Activated naive CD4-positive, alpha-beta T cell (primary cell): ENCODE results near the gene EID2B.

Experiments
- DNase-seq, 4 experiments: peaks; one replicate each; lab custom pipeline; 2025; lab: John Stamatoyannopoulos, UW

Gene EID2B

GRCh38 chr19:39531834-39532232 is 819 bp downstream of the EID2B start:
- no peak for DNase-seq

DNA sequence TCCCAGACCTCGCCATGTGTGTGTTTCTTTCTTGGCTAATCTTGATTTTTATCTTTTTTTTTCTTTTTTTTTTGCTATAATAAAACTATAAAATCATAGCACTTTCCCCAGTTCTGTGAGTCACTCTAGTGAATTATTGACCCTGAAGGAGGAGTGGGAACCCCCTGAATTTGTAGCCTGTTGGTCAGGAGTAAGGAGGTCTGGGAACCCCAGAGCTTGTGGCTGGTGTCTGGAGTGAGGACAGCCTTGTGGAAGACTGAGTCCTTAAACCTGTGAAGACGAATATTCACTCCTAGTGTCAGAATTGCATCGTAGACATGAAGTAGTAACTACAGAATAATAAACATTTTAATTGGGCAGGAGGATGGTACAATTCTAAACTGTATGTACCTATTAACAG is 7.4 kb downstream of the EID2B start:
- no peak for DNase-seq

DNA sequence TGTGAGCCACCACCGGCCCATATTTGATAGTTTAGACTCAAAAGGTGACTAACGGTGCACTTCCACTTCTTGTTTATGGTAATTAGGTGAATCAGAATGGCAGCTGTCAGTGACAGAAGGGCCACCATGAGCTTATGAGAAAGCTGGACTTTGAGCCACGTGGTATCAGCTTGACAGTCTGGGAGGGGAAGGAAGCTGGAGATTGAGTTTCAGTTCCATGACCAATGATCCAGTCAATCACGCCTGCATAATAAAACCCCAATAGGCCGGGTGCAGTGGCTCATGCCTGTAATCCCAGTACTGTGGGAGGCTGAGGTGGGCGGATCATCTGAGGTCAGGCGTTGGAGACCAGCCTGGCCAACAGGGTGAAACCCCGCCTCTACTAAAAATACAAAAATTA is 8.2 kb downstream of the EID2B start:
- DNase-seq, result no peak

- DNase-seq, result no peak
Measured at GRCh38 chr19:39520541-39521484, 11.8 kb downstream of the EID2B start.

DNA sequence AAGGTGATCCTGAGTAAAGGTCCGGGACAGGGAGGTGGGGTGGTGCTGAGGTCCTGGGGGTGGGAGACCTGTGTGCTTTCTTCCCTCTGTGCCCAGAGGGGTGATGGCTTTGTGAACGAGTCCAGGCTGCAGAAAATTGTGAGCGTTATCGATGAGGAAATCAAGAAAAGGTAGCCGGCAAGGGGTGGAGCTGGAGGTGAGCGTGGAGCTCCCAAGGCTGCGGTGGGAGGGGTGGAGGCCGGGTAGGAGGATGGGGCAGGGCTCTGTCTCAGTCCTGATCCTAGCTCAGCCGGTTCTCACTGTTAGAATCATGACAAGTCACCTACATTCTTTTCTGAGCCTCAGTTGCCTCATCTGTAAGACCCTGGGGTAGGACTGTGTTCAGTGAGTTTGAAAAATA is 13.7 kb downstream of the EID2B start:
- DNase-seq, result no peak

GRCh38 chr19:39518458-39518857 is 14.2 kb downstream of the EID2B start:
- no peak for DNase-seq

GRCh38 chr19:39517432-39517831 is 15.2 kb downstream of the EID2B start:
- no peak for DNase-seq

DNA sequence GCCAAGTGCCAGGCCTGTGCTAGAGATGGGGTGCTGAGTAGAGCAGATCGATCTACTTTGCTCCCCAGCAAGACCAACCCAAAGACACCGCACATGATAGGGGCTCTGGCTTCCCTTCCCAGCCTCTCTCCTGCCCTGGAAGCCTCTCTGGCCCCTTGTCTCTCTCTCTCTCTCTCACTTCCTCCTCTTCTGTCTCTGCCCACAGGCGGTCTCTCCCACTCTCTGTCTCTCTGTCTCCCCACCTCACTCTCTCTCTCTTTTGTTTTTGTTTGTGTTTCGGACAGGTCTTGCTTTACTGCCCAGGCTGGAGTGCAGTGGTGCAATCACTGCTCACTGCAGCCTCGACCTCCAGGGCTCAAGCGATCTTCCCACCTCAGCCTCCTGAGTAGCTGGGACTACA is 16.4 kb downstream of the EID2B start:
- no peak for DNase-seq

DNA sequence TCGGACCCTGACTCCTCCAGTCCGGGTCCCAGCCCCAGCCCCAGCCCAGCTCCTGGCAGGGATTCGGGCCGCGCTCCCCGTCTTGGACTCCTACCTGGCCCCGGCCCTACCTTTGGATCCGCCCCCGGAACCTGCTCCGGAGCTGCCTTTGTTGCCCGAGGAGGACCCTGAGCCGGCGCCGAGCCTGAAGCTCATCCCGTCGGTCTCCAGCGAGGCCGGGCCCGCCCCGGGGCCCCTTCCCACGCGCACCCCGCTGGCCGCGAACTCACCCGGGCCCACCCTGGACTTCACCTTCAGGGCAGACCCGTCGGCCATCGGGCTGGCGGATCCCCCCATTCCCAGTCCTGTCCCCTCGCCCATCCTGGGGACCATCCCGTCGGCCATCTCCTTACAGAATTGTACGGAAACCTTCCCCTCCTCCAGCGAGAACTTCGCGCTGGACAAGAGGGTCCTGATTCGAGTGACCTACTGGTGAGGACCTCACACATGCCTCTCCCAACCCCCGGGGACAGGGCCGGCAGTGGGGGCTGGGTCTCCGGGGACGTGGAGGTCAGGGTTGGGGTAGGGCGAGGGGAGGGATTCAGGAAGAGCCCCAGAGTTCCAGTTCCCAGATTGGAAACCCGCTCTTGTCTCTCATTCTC is 17.0 kb downstream of the EID2B start:
- DNase-seq, result peak in 1 of 4 experiments; percentile 9

GRCh38 chr19:39514840-39515550 is 17.7 kb downstream of the EID2B start, which contains the start of gene SELENOV:
TSS of gene SELENOV (plus strand) at chr19:39515139. CDS start at chr19:39515213, 74 bp downstream.
- peak in 1 of 4 experiments; percentile 21 for DNase-seq

- DNase-seq, result no peak
Measured at GRCh38 chr19:39512988-39513387, 19.7 kb downstream of the EID2B start.

- no peak for DNase-seq
Measured at GRCh38 chr19:39509233-39509632, 23.4 kb downstream of the EID2B start.

GRCh38 chr19:39508629-39509028 is 24.0 kb downstream of the EID2B start:
- no peak for DNase-seq

- no peak for DNase-seq
Measured at GRCh38 chr19:39507715-39508364, 24.8 kb downstream of the EID2B start.

DNA sequence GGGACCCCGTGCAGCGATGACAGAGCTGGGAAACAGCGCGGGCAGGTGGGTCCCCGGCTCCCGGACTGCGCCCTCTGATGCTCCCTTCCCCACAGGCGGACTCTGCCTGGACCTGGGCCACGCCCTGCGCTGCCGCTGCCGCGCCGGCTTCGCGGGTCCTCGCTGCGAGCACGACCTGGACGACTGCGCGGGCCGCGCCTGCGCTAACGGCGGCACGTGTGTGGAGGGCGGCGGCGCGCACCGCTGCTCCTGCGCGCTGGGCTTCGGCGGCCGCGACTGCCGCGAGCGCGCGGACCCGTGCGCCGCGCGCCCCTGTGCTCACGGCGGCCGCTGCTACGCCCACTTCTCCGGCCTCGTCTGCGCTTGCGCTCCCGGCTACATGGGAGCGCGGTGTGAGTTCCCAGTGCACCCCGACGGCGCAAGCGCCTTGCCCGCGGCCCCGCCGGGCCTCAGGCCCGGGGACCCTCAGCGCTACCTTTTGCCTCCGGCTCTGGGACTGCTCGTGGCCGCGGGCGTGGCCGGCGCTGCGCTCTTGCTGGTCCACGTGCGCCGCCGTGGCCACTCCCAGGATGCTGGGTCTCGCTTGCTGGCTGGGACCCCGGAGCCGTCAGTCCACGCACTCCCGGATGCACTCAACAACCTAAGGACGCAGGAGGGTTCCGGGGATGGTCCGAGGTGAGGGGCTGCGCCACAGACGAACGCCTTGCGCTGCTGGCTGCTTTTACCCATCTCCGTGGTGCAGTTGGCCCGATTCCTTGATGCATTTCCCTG is 25.5 kb downstream of the EID2B start:
- peak in 1 of 4 experiments; percentile 26 for DNase-seq

DNA sequence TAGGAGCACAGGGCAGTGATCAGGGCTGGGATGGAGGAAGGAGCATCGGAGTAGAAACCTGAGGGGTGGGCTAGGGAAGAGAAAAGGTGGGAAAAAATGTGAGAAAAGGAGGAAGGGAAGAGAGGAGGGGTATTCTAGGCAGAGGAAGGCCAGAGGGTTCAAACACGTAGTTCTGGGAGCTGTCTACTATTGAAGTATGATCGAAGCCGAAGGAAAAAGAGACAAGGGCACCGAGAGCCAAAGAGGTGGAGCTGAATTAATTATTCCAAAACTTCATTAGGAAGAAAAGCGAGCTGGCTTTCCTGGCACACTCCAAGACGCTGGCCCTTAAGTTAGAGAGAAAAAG is 26.1 kb downstream of the EID2B start:
- DNase-seq, result no peak

GRCh38 chr19:39502640-39503417 is 29.8 kb downstream of the EID2B start:
- DNase-seq, result peak; percentile 30 to 74 (median 54)

DNA sequence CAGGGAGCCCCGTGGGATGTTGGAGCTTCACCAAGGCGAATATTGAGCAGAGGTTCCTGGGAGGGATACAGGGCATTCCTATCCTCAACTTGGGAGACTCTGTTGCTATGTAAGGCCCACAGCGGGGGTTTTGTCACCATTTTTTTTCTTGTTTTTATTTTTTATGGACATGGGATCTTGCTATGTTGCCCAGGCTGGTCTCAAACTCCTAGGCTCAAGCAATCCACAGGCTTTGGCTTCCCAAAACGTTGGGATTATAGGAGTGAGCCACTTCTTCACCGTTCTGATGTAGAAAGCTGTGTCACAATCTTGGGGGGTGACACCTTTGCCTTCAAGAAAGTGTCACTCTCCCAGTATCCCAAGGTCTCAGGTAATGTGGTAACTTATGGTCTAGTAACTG is 31.3 kb downstream of the EID2B start:
- no peak for DNase-seq

DNA sequence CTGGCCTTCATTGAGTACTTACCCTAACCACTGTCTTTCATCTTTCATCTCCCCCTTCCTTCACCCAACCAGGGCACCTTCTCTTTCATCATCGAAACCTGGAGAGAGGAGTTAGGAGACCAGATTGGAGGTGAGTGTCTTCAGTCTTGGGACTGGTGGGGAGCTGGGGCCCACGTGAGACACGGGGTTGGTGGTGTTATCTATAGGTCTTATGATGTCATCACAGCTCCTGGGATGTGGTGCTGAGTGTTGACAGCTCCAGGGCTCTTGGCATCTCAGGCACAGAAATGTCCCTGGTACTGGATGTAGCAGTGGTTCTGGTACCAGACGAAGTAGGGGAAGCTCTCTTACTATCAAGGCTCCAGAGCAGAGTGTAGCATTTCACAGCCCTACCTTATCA is 32.1 kb downstream of the EID2B start:
- no peak for DNase-seq

DNA sequence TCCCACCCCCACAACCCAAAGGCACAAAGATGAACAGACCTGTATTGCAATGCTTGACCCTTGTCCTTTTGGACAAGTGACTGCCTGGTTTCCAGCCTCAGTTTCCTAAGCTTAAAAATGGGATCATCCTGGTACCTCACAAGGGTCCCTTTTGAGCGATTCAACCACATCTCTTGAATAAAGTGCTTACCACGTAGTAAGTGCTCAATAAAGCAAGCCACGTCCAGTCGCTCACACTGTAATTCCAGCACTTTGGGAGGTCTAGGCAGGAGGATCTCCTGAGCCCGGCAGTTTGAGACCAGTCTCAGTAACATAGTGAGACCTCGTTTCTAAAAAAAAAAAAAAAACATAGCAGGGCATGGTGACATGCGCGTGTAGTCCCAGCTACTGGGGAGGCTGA is 32.7 kb downstream of the EID2B start:
- DNase-seq, result no peak
